Measurements from ENCODE around the gene AGBL4.
"Not testable (repeated sequence)": the region's sequence is repeated elsewhere in the genome, so short reads cannot be mapped to it uniquely, and the experiment has no call there.

AGBL4 gene

GRCh38 chr1:49036700-49037099, 987.1 kb downstream of the AGBL4 start:
- no peak for DNase-seq (ENCODE audit: low read depth)

DNA sequence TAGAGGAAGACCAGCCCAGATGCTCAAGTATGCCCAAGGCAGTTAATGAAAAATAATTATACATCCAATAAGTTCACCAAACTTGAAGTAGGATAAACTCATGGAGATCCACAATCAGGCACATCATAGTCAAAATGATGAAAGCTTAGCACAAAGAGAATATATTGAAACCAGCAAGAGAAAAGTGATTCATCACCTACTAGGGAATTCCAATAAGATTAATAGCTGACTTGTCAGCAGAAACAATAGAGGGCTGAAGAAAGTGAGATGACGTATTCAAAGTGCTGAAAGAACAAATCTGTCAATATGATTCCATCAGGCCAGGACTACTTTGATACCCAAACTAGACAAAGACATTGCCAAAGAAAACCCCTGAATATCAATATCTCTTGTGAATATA, 995.4 kb downstream of the AGBL4 start:
- DNase-seq (ENCODE audit: low read depth): no peak

DNA sequence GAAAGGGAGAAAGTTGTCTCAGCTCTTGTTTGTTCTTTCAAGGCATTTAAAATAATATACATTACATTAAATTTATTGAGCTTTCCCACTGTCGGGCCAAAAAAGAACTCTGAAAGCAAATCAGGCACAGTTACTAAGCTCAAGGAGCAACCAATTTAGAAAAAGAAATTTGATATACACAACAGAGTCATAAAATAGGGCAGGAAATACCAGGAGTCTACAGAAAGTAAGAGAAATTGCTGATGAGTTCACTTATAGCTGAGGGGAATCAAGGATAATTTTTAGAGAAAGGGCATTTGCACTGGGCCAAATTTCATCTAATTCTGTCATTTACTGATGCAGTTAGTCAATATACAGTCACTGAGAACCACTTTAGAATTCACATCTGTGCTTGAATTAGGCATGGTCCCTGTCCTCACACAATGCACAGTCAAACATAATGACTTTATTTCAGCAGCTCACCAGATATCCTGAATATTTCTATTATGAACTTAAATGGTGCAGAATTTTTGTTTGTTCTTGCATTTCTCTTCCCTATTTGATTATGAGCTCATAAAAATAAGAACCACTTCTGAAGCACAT, 997.4 kb downstream of the AGBL4 start:
- no peak for DNase-seq (ENCODE audit: low read depth)

GRCh38 chr1:49016030-49016977, 1007.5 kb downstream of the AGBL4 start:
- no peak for DNase-seq (ENCODE audit: low read depth)

DNA sequence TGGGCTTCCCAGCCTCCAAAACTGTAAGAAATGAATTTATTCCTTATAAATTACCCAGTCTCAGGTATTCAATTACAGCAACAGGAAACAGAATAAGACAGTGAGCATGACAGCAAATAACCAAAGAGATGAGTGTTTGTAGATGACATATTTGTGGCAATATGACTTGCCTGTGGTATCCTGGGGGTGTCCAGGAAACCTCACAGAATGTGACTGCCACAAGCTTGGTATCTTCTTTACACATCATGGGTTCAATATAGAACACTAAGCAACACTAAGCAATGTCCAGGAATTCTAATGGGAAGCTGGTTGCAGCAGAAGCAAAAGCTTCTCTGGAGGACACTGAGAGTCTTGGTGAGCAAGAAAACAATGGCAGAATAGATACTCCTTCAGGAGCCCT, 1010.7 kb downstream of the AGBL4 start:
- DNase-seq (ENCODE audit: low read depth): no peak

GRCh38 chr1:49002981-49003380, 1020.8 kb downstream of the AGBL4 start:
- DNase-seq (ENCODE audit: low read depth): not testable (repeated sequence)

DNA sequence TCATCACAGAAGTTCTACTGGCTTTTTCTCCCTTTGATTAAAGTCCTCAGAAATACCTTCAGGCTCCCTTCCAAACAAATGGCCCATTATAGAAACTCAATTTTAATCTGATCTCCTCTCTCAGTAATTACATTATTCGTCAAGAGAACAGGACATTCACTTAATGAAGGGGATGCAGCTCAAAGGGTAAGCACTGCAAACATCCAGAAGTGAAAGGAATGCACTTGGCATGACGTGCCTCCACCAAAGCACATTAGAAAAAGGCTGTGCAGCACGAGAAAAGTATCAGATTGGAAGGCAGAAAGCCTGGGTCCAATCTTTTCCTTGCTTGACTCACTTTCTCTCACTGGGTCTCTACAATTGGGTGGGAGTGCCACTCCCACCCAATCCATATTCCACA, 1024.4 kb downstream of the AGBL4 start:
- no peak for DNase-seq (ENCODE audit: low read depth)

DNA sequence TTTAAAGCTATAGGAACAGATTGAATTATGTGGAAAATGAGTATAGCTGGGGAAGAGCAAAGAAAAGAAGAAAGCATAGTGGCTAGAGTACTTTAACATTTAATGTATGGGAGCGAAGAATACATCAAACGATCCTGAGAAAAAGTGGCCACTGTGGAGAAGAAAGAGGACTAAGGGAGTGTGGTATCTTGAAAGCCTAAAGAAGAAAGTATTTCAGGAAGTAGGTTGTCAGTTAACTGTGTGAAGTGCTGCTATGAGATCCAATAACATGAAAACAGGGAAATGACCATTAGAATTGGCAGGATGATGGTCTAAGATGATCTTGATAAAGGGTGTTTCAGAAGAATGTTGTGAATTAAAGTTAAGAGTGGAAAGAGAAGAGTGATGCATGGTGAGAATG, 1027.4 kb downstream of the AGBL4 start:
- no peak for DNase-seq (ENCODE audit: low read depth)

DNA sequence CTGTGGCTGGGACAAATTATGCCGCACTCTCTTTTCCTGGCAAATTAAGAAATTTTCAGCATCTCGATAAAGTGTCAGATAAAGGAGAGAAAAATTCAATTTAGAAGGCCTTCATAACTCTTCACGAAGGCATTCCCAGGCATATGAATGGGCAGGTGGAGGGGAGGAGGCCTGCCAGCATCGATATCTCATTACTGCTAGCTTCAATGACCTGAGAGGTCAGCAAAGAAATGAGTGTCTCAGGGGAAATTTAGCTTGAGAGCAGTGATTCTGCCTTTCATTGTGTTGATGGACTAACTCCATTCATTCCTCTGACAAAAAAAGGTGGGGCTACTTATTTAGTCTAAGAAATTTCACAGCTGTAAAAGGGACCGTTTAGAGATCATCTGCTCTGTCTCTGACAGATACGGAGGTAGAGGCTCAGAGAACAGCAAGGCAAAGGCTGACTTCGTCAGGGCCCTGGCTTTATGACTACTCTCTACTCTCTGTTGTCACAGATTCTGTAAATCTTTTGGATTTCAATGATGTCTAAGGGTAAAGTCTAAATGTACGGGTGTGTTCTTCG, 1035.0 kb downstream of the AGBL4 start:
- DNase-seq (ENCODE audit: low read depth): no peak

- DNase-seq (ENCODE audit: low read depth): no peak
Measured at GRCh38 chr1:48979940-48980339, 1043.8 kb downstream of the AGBL4 start.

- no peak for DNase-seq (ENCODE audit: low read depth)
Measured at GRCh38 chr1:48978413-48978812, 1045.3 kb downstream of the AGBL4 start.

- DNase-seq (ENCODE audit: low read depth): no peak
Measured at GRCh38 chr1:48977273-48977672, 1046.5 kb downstream of the AGBL4 start.

DNA sequence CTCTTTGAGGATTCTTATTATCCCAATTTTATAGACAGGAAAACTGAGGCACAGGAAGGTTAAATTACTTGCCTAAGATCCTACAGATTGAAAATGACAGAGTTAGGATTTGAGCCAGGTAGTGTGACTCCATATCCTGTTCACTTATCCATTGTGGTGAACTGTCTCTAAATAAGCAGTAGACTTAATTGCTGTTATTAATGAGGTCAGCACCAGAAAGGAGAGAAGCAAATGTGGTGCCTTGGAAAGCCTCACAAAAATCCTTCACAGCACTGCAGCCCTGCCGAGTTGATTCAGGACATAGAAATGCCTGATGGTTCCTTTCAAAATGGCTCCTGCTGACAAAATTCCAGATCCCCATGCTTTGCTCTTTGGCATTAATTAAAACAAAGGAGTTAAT, 1053.8 kb downstream of the AGBL4 start:
- DNase-seq (ENCODE audit: low read depth): no peak

GRCh38 chr1:48967318-48967717, 1056.4 kb downstream of the AGBL4 start:
- no peak for DNase-seq (ENCODE audit: low read depth)

DNA sequence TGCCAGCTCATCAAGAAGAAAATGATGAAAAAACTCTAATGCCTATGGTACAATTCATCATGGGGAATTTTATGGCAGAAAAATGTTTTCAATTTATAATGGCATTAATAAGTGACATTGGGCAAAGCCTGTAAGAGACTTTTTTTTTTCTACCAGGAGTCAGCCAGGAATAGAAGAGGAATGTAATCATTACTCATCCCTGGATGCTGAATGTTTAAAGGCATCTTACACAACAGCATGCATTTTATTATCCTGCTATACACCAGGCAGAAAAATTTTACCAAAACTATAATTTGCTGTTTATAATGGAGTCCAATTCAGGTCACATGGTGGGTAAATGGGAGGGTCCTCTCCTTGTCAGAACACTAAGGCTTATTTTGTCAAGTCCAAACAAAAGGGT, 1057.2 kb downstream of the AGBL4 start:
- no peak for DNase-seq (ENCODE audit: low read depth)

- DNase-seq (ENCODE audit: low read depth): no peak
Measured at GRCh38 chr1:48960320-48960719, 1063.4 kb downstream of the AGBL4 start.

DNA sequence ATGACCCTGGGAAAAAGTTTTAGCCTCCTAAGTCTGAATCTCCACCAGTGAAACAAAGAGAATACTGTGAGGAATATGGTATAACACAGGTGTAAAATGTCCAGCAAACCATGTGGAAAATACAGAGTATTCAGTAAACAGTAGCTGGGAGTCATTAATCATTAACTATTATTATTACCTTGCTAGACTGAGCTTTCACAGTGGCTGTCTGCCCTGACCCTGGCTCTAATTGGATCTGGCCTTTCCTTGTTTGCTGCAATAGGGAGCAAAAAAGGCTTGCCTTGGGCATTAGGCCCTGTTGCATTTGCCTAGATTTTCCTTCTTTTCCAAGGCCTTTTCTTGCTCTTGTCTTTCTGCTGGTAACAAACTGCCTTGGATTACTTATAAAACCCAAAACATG, 1068.0 kb downstream of the AGBL4 start:
- no peak for DNase-seq (ENCODE audit: low read depth)

- DNase-seq (ENCODE audit: low read depth): no peak
Measured at GRCh38 chr1:48953617-48954016, 1070.1 kb downstream of the AGBL4 start.

- DNase-seq (ENCODE audit: low read depth): no peak
Measured at GRCh38 chr1:48948562-48948961, 1075.2 kb downstream of the AGBL4 start.

DNA sequence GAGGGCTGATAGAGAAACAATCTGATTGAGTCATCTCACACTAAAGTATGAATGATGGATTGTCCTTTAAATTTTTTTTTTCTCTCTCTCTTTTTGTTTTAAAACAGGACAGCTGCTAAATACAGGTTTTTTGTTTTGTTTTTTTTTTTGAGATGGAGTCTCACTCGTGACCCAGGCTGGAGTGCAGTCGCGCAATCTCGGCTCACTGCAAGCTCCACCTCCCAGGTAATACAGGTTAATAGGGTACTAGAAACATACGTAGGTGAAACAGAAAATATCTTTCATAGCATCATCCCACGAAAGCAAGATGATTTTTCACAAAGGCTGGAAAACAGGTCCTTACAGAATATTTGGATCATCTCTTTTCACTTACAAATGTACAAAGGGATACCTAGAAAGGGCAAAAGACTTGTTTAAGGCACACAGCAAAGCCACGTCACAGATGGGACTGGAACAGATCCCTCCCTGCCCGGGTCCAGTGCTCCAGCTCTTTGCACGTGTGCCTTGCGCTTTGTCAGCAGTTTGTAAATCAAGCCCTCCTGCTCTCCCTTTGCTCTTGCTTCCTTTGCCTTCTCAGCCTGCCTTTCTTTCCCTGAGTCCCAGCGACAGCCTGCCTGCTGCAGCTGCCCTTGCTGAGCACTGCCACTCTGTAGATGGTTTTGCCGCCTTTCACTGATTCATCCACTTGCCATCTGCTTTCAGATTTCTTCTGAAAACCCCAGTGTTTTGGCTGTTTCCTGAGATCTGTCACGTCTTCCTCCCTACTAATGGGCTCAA, 1075.8 kb downstream of the AGBL4 start:
- DNase-seq (ENCODE audit: low read depth): no peak

GRCh38 chr1:48946070-48946469, 1077.7 kb downstream of the AGBL4 start:
- no peak for DNase-seq (ENCODE audit: low read depth)

GRCh38 chr1:48944811-48945210, 1078.9 kb downstream of the AGBL4 start:
- no peak for DNase-seq (ENCODE audit: low read depth)

GRCh38 chr1:48943826-48944225, 1079.9 kb downstream of the AGBL4 start:
- DNase-seq (ENCODE audit: low read depth): no peak

Data from activated gamma-delta T cell treated with anti-CD3 and anti-CD28 coated beads, Interleukin-2, amount 50 U/mL, for 16 hours (primary cell).